MV-4-11 (cell line): Measurements from ENCODE around the gene ZNF26.
"Not testable (repeated sequence)": the region's sequence is repeated elsewhere in the genome, so short reads cannot be mapped to it uniquely, and the experiment has no call there.

ENCODE experiments used
- DNase-seq: peaks from one replicate; lab custom pipeline; 2025; lab: John Stamatoyannopoulos, UW

Gene ZNF26

GRCh38 chr12:132956011-132956788 is 30.0 kb upstream of the ZNF26 start, which contains the start of gene ZNF605:
Gene ZNF605 (minus strand): TSS chr12:132956306. CDS start chr12:132945635, 10,671 bp downstream.
- peak; percentile 70 for DNase-seq

GRCh38 chr12:132961790-132962189 is 24.4 kb upstream of the ZNF26 start:
- not testable (repeated sequence) for DNase-seq

GRCh38 chr12:132963947-132964346 is 22.2 kb upstream of the ZNF26 start:
- DNase-seq: not testable (repeated sequence)

- no peak for DNase-seq
Observed at GRCh38 chr12:132965796-132966195, 20.4 kb upstream of the ZNF26 start.

- DNase-seq: no peak
Observed at GRCh38 chr12:132966676-132967415, 19.3 kb upstream of the ZNF26 start.

- DNase-seq: no peak
Observed at GRCh38 chr12:132967736-132968135, 18.4 kb upstream of the ZNF26 start.

- DNase-seq: no peak
Observed at GRCh38 chr12:132972374-132972773, 13.8 kb upstream of the ZNF26 start.

- DNase-seq: not testable (repeated sequence)
Observed at GRCh38 chr12:132976870-132977269, 9.3 kb upstream of the ZNF26 start.

- DNase-seq: no peak
Observed at GRCh38 chr12:132986885-132987225, 688 bp downstream of the ZNF26 start.

- no peak for DNase-seq
Observed at GRCh38 chr12:132998741-132999140, 12.6 kb downstream of the ZNF26 start.

GRCh38 chr12:133010657-133011297 is 24.6 kb downstream of the ZNF26 start:
- DNase-seq: no peak

GRCh38 chr12:133023566-133023965 is 37.4 kb downstream of the ZNF26 start:
- peak; percentile 86 for DNase-seq

- no peak for DNase-seq
Observed at GRCh38 chr12:133026996-133027395, 40.8 kb downstream of the ZNF26 start.

GRCh38 chr12:133037207-133038005 is 51.2 kb downstream of the ZNF26 start, which contains the start of gene ZNF84:
Gene ZNF84 (plus strand): TSS chr12:133037509. CDS start chr12:133041468, 3,959 bp downstream.
- DNase-seq: peak; percentile 99

- DNase-seq: no peak
Observed at GRCh38 chr12:133038118-133038709, 52.0 kb downstream of the ZNF26 start.

- no peak for DNase-seq
Observed at GRCh38 chr12:133046698-133047097, 60.5 kb downstream of the ZNF26 start.

GRCh38 chr12:133057446-133057845 is 71.3 kb downstream of the ZNF26 start:
- DNase-seq: no peak

GRCh38 chr12:133058203-133059113 is 72.3 kb downstream of the ZNF26 start:
- no peak for DNase-seq

GRCh38 chr12:133061954-133062353 is 75.8 kb downstream of the ZNF26 start:
- DNase-seq: no peak

- DNase-seq: no peak
Observed at GRCh38 chr12:133063556-133063955, 77.4 kb downstream of the ZNF26 start.
